DMS114 treated with DMSO at 0.1 percent for 48 hours (cell line): ENCODE measurements around the gene AMACR.
A peak's percentile ranks its signal among the peaks of the same experiment; 100 is the strongest.

Source experiments
- DNase-seq: peaks from one replicate; lab custom pipeline; 2025; ENCODE audit not compliant: unreplicated experiment; lab: John Stamatoyannopoulos, UW

AMACR gene

GRCh38 chr5:34007621-34008600 lies at the start of gene AMACR:
TSS of gene AMACR (minus strand) at chr5:34008050. CDS start at chr5:34008019, 31 bp downstream.
- peak; percentile 74 for DNase-seq

- no peak for DNase-seq
Measured at GRCh38 chr5:34057569-34057968, 49.7 kb upstream of the AMACR start.

DNA sequence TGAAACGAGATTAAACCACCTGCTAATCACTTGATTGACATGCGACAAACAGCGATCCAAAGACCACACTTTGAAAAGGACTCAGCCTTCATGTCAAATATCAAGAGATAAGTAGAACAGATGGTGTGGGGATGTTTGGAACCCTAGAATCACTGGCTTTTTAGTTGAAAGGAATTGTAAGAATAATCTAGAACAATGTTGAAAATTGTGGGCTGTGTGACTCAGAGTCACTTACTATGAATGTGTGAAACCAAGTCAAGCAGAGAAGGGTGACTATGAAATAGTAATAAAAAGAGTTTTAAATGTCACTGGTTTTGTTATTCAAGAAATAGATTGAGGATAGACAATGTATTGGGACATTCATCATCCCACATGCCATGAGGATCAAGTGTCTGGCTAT lies 49.3 kb upstream of the AMACR start:
- DNase-seq = no peak

DNA sequence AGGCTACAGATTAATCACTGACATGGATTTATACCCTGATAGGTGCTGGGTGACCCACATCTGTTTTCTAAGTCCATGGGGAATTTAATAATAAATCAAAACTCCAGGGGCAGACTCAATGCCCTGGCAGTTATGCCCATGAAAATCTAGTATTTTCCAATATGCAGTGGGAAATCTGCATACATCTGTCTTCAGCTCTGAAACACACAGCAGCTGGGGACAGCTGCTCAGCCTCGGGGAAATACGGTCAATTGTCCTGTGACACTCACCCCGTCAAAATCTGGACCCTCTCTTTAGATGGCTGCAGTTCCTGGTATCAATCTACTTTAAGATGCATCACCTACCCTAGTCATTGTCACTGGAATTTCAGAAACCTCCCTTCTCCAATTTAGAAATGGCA lies 47.8 kb upstream of the AMACR start:
- DNase-seq = no peak

DNA sequence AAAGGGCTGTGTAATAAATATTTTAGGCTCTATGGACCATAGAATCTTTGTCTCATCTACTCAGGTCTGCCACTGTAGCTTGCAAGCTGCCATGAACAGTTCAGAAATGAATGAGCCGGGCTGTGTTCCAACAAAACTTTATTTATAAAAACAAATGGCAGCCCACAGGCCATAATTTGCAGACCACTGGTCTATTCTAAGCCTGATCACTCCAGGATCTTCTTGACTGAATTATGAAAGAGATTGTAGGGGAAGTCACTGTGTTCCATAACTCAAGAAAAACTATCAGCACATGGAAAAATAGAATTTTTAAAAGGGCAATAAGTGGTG lies 46.5 kb upstream of the AMACR start:
- no peak for DNase-seq

DNA sequence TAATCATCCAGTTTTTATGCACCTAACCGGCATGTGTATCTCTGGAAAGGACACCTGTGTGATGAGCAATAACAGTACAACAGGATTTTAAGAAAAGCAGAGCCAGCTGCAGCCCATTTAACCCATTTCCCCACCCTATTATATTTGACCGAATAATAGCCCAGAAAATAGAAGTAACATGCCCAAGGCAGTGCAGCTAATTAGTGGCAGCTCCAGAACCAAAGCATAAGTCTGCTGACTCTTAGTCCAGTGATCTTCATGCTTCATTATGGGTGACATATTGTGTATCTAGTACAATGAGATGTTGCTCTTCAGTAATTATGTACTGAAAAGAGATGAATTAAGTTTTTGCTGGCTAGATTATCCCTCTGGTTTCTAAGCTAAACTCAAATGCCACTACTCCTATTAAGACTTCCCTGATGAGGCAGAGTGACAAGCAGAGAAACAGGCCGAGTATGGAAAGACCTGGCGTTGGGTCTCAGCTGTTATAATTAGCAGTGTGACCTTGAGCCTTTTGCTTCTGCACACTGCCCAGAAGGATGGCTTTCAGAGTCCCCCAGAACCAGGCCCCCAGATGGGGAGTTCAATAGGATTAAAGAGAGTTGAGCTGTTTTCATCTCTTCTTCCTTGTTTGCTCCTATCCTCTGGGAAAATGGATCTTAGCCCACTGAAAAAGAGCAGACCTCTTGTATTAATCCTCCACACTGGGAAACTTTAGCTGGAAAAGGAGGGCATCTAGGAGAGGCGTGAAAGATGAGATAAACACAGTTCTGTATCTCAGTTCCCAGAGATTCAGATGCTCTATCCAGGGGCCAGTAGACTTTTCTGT lies 45.9 kb upstream of the AMACR start:
- no peak for DNase-seq

DNA sequence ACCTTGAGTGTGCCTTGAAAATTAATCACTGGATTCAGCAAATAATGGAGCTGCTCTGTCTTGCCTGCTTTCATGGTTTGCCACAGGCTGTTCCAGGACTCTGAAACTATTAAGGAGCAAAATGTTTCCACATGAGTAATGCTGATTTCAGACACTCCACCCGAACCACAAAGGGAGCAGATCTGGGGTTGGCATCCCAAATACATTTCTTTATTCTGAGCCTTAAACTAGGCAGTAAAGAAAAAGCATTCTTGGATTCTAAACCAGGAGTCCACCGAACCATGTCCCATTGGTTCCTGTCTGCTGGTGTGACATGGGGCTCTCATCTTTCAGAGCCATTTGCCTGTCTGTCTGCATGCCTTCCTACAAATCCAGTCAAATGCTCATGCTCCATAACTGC lies 45.3 kb upstream of the AMACR start:
- DNase-seq = no peak

GRCh38 chr5:34051374-34051980 lies 43.6 kb upstream of the AMACR start:
- no peak for DNase-seq

DNA sequence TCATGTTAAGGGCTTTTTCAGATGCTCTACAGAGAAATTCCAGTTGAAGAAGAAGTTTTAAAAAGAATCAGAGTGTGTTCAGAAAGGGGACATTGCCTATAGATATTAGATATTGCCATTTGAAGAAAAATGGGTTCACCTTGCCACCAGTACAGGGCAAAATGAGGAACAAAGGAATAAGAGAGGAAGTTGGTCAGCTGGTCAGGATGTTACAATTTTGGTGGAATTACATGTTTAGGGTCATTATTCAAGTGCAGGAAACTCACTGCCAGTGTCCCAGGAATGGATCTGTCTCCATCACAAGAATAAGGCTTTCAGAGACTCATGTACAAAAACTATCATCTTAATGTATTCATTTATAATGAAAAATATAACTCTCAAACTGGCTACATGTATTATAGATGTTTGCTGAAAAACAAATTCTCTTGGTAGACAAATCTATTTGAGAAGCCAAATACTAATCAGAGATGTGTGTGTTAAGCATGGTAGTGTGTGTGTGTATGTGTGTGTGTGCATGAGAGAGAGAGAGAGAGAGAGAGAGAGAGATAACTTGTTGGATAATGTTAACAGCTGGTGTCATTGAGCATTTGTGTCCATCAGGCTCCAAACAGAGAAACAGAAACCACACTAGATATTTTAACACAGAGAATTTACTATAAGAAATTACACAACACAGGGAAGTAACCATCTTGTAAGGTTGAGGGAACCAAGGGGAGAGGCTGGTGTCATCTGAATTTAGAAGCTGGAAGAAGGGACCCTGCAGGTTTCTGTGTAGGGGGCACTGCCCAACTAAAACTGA lies 40.1 kb upstream of the AMACR start:
- no peak for DNase-seq

DNA sequence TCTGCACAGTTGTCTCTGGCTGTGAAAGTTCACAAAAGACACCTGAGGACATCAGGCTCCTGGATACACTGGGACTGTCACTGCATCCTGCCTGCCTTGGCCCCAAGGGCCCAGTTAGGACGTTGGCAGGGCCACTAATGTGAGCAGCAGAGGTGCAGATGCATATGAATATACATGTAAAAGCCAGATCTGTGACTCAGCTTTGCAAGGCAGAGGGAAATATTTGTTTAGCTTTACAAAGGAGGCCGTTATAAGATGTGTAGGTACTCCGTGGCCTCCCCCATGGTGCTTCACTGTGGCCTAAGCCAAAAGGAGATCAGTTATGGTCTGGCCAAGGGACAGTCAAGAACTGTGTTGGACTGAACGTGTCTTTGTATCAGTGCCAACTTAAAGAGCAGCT lies 39.3 kb upstream of the AMACR start:
- no peak for DNase-seq

- DNase-seq = no peak
Measured at GRCh38 chr5:34045996-34046395, 38.1 kb upstream of the AMACR start.

GRCh38 chr5:34045023-34045422 lies 37.2 kb upstream of the AMACR start:
- DNase-seq = no peak

DNA sequence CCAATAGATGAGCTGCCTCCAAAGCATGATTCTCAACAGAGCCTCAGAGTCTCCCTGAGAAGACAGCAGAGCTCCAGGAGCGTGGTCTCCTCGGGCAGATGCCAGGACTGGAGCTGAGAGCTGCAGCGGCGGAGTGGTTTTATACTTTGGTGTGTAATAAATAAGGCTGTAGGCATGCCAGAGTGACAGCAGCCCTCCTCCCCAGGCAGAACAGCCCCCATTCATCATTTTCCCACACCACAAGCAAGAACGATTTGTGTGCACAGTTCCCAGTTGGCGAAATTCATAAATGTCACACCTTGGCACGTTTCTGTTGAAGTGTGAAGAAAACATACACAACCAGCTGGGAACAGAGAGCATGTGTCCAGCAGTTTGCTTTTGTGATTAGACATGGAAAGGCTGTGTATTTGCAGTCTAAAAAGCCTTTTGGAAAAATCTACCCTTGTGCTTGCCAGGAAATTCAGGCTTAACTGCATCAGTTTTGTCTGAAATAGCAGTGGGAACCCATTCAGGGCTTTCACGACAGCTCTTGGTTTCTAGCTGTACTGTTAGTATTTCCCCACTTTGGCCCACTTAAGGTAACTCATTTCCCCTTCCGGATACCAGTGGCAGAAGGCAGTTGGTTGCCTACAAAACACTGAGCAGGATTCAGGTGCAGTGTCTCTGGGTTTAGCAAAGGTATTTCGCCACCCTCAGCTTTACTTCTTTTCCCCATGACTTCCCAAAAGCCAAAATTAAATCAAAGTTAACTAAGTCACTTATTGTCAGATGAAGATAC lies 35.4 kb upstream of the AMACR start, which contains the start of gene C1QTNF3:
TSS of gene C1QTNF3 (minus strand) at position 115 of the 778 bp plus-strand sequence. CDS start at position 27, 88 bp downstream.
- no peak for DNase-seq

DNA sequence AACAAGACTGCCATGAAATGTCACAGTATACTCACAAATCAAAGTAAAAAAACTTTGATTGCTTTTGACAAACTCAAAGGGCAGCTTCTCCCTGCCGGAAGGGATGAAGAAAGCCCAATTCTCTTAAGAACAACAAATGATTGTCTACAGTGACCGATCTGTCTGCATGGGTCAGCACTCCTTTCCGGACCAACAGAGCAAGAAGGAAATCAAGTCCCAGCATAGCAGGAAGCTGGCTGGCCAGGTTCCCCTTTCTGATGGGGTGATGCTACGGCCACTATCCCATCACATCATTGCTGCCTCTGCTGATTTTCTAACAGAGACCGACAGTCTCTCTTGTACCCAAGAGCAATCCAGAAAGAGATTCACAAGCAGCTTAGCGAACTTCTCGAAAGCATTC lies 34.5 kb upstream of the AMACR start:
- no peak for DNase-seq

GRCh38 chr5:34041247-34041972 lies 33.6 kb upstream of the AMACR start:
- DNase-seq = no peak

GRCh38 chr5:34040472-34040871 lies 32.6 kb upstream of the AMACR start:
- no peak for DNase-seq

GRCh38 chr5:34039398-34040157 lies 31.7 kb upstream of the AMACR start:
- DNase-seq = no peak

GRCh38 chr5:34038838-34039237 lies 31.0 kb upstream of the AMACR start:
- DNase-seq = no peak

- no peak for DNase-seq
Measured at GRCh38 chr5:34038390-34038789, 30.5 kb upstream of the AMACR start.
